ENCODE measurements around the gene U2AF2.

GRCh38 chr19:55674459-55674840 is 19.6 kb downstream of the U2AF2 start:
- TF ChIP-seq HOXD13 (CRISPR knock-in tag; IDR thresholded peaks at IDR 0.05; ENCODE audit: borderline replicate concordance), result no peak
- TF ChIP-seq, protein P1, sequence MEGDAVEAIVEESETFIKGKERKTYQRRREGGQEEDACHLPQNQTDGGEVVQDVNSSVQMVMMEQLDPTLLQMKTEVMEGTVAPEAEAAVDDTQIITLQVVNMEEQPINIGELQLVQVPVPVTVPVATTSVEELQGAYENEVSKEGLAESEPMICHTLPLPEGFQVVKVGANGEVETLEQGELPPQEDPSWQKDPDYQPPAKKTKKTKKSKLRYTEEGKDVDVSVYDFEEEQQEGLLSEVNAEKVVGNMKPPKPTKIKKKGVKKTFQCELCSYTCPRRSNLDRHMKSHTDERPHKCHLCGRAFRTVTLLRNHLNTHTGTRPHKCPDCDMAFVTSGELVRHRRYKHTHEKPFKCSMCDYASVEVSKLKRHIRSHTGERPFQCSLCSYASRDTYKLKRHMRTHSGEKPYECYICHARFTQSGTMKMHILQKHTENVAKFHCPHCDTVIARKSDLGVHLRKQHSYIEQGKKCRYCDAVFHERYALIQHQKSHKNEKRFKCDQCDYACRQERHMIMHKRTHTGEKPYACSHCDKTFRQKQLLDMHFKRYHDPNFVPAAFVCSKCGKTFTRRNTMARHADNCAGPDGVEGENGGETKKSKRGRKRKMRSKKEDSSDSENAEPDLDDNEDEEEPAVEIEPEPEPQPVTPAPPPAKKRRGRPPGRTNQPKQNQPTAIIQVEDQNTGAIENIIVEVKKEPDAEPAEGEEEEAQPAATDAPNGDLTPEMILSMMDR (tag by site-specific recombination; IDR thresholded peaks at IDR 0.05), result no peak
- TF ChIP-seq, protein P2, sequence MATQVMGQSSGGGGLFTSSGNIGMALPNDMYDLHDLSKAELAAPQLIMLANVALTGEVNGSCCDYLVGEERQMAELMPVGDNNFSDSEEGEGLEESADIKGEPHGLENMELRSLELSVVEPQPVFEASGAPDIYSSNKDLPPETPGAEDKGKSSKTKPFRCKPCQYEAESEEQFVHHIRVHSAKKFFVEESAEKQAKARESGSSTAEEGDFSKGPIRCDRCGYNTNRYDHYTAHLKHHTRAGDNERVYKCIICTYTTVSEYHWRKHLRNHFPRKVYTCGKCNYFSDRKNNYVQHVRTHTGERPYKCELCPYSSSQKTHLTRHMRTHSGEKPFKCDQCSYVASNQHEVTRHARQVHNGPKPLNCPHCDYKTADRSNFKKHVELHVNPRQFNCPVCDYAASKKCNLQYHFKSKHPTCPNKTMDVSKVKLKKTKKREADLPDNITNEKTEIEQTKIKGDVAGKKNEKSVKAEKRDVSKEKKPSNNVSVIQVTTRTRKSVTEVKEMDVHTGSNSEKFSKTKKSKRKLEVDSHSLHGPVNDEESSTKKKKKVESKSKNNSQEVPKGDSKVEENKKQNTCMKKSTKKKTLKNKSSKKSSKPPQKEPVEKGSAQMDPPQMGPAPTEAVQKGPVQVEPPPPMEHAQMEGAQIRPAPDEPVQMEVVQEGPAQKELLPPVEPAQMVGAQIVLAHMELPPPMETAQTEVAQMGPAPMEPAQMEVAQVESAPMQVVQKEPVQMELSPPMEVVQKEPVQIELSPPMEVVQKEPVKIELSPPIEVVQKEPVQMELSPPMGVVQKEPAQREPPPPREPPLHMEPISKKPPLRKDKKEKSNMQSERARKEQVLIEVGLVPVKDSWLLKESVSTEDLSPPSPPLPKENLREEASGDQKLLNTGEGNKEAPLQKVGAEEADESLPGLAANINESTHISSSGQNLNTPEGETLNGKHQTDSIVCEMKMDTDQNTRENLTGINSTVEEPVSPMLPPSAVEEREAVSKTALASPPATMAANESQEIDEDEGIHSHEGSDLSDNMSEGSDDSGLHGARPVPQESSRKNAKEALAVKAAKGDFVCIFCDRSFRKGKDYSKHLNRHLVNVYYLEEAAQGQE (tag by site-specific recombination; IDR thresholded peaks at IDR 0.05), result no peak

Measured in HEK293 (cell line).